ENCODE data around the gene PSMD1.
"Not testable (repeated sequence)": the region's sequence is repeated elsewhere in the genome, so short reads cannot be mapped to it uniquely, and the experiment has no call there.

The PSMD1 gene

DNA sequence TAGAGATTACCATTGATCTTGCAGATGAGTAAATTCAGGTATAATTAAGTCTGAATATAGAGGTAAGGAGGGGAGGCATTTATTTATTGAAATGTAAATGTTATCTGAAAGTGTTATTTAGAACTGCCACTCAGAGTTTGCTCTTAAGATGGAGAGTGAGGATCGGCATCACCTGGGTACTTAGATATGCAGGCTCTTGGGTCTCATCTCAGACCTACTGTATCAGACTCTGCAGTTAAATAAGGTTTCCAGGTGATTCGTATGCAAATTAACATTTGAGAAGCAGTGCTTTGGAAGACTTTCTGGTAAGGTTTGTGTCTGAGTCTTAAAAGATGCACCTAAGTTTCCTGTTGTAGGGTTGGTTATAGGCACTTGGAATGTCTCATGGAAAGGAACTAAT, 59.0 kb downstream of the PSMD1 start:
- no peak for DNase-seq (ENCODE audit: low read depth in 2 of 2)

DNA sequence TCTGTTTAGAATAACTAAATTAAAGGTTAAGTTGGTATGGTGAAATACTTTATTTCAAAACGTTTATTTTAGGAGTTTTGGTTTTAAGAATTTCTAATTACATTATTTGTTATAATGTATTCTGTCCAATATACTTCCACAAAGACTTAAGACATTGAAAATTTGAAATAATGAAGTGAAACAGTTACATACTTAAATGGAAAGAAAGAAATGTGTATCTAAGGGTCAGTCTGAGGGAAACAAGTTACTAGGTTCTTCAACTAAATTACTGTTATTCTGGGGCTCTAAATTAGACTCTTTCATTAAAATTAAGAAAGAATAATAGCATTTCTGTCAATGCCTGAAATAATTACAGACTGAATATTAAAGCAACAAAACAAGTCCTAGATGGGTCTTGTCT, 60.5 kb downstream of the PSMD1 start:
- DNase-seq (ENCODE audit: low read depth in 2 of 2), result no peak

DNA sequence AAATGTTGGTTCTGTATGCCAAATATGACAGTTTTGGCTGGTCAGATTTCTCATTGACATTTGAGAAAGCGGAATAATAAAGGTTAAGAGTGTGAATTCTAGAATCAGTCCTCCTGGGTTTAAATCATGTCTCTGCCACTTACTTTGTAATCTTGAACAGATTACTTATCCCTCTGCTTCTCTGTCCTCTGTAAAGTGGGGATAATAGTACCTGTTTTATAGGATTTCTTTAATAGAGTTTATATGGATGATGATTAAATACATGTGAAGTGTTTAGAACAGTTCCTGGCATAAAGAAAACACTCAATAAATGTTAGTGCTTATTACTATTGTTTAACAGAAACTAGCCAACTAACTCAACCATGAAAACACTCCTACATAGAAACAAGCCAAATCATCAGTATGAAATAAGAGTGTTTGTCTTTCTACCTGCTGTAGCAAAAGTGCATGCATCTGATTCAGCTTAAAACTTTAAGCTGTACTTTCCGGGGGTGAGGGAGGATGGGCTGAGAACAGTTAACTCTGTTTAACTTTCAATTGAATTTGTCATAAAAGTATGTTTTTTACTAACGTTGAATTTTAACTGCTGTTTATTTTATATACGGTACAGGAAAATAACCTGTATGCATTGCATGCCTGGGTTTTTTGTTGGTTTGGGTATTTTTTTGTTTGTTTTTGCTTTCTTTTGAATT, 61.4 kb downstream of the PSMD1 start:
- DNase-seq (ENCODE audit: low read depth in 2 of 2), result no peak

DNA sequence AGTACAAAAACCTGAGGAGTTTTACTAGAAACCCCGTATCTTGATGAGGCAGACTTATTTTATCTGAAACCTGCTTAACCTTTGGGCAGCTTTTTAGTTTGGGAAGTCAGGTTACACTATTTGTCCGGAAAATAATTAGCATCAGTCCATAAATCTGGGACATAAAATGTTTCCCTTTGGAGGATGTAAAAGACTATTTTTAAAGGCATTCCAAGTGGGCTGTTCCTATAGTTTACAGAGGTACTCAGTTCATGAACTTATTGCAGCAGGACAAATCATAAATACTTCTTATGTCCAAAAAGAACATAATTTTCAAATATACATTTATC, 61.9 kb downstream of the PSMD1 start:
- no peak for DNase-seq (ENCODE audit: low read depth in 2 of 2)

DNA sequence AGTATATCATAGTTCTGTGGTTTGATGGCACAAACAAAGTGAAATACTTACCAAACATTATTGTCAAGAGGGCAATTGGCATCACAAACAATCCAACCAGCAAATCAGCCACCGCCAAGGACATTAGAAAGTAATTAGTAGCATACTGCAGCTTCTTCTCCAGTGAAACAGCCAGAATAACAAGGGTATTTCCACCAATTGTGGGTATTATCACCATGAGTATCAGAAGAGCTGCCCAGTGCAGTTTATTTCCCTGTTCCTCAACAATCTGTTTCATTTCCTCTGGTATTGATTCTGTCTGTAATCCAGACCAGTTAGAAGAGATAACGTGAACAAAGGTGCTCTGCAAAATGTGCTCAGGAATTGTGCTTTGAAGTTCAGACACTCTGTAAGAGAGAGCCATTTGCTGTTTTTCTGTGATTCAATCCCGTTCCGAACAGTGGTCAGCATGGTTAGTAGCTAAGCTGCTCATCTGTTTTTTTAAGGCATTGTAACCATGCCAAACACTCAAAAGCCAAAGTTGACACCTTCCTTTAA, 66.8 kb downstream of the PSMD1 start:
- no peak for DNase-seq (ENCODE audit: low read depth in 2 of 2)

DNA sequence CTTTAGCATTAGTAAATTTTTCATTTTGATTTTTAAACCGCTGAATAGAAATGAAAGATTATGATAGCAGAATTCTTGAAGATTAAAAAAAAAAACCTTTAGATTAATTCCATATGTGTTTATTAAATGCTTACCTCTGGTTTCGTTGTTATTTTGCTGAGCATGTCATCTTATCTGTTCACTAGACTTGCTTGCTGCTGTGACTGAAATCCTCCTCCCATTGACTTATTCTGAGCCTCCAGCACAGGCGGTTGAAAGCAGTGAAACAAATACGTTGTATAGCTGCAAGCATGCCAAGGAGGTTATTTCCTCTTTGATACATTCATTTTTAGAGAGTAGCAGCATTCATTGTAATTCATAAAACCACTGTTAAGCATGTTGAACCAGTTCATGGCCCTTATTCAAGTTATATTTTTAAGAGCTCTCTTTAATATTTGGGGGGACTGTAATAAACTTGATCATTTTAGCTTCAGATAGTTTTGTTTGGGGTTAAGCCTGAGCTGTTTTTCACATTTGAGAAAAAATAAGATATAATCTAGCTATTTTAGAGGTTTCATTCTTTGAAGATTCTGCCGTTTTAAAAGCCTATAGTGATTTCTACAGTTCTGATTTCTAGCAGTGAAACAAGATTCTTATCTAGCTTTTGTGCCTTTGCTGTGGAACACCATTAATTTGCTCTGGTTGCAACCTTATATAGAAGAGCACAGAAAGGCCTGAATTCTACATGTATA, 68.3 kb downstream of the PSMD1 start, which contains the start of gene HTR2B:
Gene HTR2B, minus strand, starts transcription at position 205 of the 731 bp plus-strand sequence. CDS start 1,278 bp downstream, outside the sequence.
- DNase-seq (ENCODE audit: low read depth in 2 of 2), result no peak

DNA sequence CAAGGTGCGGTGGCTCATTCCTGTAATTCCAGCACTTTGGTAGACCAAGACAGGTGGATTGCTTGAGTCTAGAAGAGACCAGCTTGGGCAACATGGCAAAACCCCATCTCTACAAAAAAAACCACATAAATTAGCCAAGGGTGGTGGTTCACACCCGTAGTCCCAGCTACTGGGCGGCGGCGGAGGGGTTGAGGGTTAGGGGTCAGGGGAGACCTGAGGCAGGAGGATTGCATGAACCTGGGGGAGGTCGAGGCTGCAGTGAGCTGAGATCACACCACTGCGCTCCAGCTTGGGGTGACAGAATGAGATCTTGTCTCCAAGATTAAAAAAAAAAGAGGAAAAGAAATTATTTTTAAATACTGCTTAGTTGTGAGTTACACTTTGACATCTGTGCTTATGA, 69.5 kb downstream of the PSMD1 start:
- DNase-seq (ENCODE audit: low read depth in 2 of 2), result no peak

DNA sequence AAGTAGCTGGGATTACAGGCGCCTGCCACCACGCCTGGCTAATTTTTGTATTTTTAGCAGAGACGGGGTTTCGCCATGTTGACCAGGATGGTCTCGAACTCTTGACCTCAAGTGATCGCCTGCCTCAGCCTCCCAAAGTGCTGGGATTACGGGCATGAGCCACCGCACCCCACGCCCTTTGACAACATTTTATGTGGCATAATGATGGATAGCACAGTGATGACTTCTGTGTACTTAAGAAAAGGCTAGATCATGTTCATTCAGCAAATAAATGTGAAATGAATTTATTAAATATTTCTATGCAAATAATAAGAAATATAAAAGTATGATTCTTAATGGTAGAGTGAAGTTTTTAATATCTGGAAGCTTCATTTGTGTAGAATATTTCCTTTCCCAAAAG, 70.8 kb downstream of the PSMD1 start:
- DNase-seq (ENCODE audit: low read depth in 2 of 2), result no peak

DNA sequence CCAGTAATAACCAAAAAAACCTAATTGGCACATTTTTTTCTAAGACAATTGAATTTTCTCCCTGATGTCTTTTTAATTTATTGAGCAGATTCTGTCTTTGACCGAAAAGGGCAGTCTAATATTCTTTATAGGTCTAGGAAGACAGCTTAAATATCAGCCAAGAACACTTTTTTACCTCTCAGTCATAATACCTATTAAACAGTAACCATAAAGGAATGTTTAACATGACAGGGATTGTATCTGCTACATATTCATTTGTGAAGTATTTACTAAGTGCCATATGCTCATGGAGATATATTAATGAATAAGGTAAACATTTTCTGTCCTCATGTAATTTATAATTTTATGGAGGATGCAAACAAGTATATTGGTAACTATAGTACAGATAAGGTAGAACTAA, 71.3 kb downstream of the PSMD1 start:
- DNase-seq (ENCODE audit: low read depth in 2 of 2), result no peak

DNA sequence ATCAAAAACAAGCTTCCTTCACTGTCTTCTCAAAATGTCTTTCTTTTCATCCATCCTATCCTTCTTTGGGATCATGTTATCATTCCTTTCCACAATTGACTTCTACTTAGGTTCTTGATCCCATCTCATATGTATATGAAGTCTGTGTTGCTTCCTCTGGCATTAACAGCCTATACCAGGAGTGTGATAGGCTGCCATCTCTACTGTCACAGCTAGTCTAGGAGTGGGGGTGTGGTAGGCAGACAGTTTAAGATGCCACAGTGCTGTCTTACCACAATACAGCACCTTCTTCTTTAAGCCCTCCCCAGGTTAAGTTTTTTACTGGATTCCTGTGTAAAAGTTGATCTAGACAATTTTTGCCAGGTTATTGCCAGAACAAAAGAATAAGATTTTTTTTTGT, 71.9 kb downstream of the PSMD1 start:
- no peak for DNase-seq (ENCODE audit: low read depth in 2 of 2)

DNA sequence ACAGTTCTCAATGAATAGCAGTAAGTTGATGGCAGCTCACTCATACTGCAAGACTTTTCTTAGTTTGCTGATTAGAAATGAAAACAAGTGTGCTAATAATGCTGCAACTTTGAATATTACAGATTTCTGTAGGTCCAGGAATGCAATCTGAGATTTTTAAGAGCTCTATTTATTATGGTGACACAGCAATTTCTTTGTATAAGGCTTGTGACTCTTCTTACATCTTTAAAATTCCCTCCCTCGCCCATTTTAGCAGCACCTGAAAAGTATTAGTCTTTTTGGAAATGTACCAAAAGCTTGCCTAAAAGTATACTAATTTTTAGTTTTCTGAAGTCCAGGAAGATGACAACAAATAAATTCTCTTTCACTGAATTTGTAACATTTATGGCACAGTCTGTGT, 72.5 kb downstream of the PSMD1 start:
- no peak for DNase-seq (ENCODE audit: low read depth in 2 of 2)

DNA sequence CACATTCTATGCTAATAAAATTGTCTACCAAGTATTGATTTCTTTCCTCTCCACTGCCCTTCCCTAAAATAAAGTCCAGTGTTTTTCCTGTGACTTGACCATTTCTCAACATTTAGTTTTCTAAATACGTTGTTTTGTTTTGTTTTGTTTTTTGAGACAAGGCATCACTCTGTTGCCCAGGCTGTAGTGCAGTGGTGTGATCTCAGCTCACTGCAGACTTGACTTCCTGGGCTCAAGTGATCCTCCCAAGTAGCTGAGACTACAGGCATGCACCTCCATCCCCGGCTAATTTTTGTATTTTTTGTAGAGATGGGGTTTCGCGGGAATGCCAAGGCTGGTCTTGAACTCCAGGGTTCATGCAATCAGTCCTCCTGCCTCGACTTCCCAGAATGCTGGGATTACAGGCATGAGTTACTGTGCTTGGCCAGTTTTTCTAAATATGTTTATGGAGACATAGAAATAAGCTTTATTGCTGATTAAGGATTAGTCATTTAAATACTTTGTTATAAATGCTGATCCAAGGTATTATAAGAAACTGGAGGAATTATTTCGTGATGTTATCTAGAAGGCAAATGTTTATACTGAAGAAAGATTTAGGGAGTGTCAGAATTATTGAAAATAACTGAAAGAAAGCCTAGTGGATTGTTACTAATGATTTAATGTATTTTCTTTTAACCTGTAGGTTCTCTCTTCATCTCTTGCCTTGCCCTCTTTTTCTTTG, 73.8 kb downstream of the PSMD1 start:
- DNase-seq (ENCODE audit: low read depth in 2 of 2), result no peak

DNA sequence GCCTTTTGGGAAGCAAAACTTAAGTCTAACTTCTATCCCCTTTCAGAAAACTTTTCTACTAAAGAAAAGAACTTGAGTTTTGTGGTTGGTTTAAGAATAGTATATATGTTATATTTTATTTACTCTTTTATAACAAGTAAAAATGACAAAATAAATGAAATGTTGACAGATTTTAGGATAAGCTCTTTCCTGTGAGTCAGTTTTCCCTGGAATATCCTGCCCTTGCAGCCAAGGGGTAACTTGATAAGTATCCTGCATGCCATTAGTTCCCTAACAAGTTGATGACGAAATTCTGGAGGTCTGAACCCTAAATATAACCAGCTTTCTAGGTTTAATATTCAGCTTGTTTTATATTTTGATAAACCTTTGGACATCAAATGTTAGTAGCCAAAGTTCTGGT, 75.5 kb downstream of the PSMD1 start:
- DNase-seq (ENCODE audit: low read depth in 2 of 2), result peak; percentile 35 to 42

DNA sequence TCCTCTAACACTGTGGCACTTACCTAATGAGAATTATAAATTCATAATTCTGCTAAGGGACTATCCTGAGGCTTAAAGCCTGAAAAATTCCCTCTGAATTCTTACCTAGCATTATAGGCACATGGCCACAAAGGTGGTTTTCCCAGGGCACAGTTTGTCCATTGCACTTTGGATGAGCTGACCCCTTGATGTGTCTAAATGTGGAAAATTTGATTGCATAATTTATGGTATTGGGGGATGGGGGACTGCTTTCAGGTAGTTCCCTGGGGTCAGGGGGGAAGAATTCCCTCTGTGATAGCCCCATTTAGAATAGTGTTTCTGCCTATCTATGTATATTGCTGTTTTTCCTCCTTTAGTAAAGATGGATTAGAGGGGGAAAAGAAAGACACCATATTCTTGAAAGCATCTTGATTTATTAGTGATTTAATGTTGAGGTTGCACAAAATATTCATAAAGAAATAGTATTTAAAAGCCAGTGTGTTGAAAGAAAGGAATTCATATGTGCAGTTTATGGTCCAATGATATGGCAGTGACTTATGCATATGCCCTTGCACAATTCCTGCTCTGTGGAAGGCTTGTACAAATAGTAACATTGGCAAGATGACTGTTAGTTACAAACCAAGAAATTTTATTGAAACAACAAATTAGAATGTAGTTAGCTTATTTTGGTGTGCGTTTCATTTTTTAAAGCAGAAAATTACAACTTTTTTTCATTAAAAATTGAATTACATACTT, 76.9 kb downstream of the PSMD1 start:
- DNase-seq (ENCODE audit: low read depth in 2 of 2), result peak; percentile 67 to 72

DNA sequence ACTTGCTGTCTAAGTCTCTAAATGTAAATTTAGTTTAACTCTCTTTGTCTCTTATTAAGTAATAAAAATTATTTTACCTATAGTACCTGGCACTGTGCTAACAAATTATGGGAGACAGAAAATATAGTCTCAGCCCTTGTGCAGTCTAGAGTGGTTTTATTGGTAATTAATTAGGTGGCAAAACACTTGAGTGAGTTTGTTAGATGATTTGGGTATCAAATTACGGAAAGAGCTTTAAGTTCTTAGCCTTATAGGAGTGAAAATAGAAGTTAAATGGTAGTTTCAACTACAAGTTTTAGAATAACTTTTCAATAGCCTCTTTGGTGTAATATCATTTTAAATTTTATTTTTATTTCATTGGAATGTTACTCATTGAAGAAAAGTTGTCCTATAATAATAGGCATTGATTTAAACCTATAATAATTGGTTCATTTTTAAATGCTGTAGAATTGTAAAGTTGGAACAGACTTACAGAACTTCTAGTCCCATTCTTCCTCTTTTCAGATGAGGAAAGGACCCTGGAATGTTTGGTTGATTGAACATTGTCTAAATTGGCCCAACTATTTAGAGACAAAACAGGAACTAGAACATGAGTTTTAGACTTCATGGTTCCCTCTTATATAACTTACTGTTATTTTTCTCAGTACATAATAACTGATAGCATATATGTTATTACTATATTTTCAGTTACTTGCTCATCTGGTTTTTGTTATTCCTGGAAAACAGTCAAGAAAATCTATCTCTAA, 78.4 kb downstream of the PSMD1 start:
- no peak for DNase-seq (ENCODE audit: low read depth in 2 of 2)

DNA sequence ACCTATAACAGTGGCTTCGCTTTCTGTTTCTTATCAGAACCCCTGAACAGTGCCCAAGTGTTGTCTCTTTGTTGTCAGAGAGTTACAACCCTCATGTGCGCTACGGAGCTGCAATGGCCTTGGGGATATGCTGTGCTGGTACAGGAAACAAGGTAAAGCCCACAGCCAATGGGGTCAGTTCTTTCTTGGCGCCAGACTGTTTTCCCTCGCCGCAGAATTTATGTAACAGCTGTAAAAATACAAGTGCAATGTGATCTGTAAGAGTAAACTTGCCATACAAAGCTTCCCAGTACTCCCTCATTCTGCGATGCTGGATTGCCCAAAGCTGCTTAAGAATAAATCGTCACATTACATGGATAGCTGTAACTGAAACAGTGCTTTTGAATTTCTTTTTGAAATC, 82.0 kb downstream of the PSMD1 start:
- DNase-seq (ENCODE audit: low read depth in 2 of 2), result no peak

DNA sequence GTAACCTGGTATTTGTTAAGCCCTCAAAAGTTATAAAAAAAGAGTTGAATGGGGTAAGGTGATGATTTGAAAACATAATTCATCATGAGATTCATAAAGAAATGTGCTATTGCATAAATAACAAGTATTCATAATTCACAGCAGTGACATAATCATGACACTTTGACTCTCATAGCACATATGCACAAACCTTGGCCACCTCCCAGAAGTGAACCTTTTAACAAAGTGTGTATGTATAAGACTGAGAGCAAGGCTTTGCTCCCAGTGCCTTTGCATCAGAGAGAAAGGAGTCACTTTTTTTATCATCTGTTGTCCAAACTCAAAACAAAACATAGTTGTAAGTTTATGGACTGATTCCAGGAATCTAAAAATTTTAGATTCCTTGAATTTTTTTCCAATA, 83.1 kb downstream of the PSMD1 start:
- DNase-seq (ENCODE audit: low read depth in 2 of 2), result no peak

DNA sequence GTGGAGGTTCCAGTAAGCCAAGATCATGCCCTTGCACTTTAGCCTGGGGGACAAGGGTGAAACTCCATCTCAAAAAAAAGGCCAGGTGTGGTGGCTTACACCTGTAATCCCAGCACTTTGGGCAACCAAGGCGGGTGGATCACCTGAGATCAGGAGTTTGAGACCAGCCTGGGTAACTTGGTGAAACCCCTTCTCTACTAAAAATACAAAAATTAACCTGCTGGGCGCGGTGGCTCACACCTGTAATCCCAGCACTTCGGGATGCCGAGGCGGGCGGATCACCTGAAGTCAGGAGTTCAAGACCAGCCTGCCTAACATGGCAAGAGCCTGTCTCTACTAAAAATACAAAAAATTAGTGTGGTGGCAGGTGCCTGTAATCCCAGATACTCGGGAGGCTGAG, 84.1 kb downstream of the PSMD1 start:
- not testable (repeated sequence) for DNase-seq (ENCODE audit: low read depth in 2 of 2)

DNA sequence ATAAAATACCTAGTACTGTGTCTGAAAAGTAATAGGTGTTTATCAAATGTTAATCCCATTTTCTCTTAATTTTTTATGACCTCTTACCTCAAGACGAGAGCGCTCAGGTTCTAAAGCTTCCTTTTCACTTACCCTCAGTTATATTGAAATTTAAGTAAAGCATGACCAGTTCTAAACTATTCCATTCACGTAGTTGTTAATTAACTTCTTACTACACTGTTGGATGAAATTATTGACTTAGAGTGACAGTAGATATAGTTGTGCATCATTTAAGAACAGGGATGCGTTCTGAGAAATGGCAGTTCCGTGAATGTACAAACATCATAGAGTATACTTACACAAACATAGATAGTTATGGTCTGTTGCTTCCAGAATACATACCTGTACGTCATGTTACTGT, 88.2 kb downstream of the PSMD1 start:
- no peak for DNase-seq (ENCODE audit: low read depth in 2 of 2)

DNA sequence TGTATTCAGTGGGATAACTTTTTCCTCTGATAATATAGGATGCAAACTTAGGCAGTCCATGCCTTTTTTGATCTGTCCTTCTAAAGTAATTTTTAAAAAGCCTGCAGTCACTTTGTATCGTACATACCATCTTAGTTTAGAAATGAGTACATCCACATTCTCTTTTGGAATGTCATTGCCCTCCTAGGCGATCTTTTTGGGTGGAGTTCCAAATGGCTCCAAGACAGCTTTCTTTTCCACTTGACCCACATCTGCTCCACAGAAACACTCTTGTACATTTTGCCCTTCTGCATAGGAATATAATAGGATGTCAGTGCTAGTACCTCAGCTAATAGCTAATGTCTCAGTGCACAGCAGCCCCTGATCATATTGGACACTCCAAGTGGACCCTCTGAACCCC, 90.0 kb downstream of the PSMD1 start:
- DNase-seq (ENCODE audit: low read depth in 2 of 2), result no peak

DNA sequence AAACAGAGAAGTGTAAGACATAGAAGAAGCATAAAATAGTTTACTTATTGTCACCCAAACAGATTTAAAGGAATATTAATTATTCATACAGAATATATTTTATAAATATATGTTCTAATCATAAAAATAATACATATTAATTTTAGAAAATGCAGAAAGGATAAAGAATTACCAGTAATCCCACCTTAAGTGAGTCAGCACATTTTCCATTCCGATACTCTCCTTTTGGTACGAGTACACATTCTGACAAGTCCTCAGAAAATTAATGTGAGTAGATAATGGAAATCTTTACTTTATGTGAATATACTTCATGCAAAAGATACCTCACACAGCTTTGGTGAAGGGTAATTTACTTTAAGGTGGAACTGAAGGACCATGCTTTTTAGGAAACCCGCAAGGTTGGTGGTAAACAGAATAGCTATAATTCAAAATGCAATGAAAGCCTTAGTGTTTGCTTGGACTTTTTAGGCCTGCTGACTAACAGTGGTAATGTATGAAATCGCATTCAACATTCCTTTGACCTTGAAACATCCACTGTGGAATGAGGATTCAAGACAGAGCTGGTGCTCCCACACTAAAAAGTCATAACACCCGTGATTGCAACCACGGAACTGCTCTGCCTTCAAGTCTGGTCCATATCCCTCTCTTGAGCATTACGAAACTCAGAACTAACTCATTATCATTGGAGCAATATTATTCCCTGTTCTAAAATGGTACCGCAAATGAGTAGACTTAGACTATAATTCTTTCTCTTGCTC, 96.3 kb downstream of the PSMD1 start:
- peak; percentile 47 to 55 for DNase-seq (ENCODE audit: low read depth in 2 of 2)
